Gastroesophageal sphincter (tissue), 3 donors: ENCODE data around the gene PTPRZ1.

Source experiments
- CTCF ChIP-seq, 4 experiments: fragments of 200-600 bp in 2 of 4; fragments of 450-650 bp in 2 of 4; sonication (generic) in 1 of 4; IDR thresholded peaks; one replicate each; pipeline ENCODE4 v1.5.1; 2017 to 2019; ENCODE audit warnings: antibody characterized with exemption in 4 of 4, mild to moderate bottlenecking in 2 of 4, moderate library complexity in 2 of 4
- EP300 ChIP-seq: sonication (generic); formaldehyde crosslinking; IDR thresholded peaks from one replicate; pipeline ENCODE4 v1.6.1; 2017; ENCODE audit warnings: antibody characterized with exemption, mild to moderate bottlenecking
- POLR2A ChIP-seq, 2 donors: fragments of 450-650 bp; IDR thresholded peaks; one replicate each; pipeline ENCODE4 v1.6.1; 2017; ENCODE audit warnings: antibody characterized with exemption in 2 of 2, mild to moderate bottlenecking in 2 of 2, moderate library complexity in 1 of 2
- POLR2AphosphoS5 ChIP-seq: sonication (generic); formaldehyde crosslinking; IDR thresholded peaks from one replicate; pipeline ENCODE4 v1.6.1; 2017; ENCODE audit warnings: antibody characterized with exemption

DNA sequence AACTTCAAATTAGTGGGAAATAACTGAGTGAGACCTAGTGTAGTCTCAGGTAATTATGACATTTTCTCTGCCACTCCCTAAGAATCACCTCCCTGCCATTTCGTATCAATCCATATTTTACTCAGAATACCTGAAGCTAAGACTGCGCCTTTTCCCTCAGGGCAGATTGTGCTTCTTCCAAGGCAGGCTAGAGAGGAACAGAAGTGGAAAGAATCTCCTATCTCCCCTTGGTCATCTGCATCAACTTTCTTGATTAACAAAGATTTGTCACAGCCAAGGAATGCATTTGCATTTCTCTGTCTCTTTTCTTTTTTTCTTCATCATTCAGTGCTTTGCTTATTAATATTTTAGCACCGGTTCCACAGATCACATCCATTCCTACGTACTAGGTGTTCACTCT lies 119.1 kb downstream of the PTPRZ1 start:
- no peak for TF ChIP-seq EP300
- no peak for TF ChIP-seq CTCF (IDR thresholded peaks at IDR 0.05)
- TF ChIP-seq POLR2A (IDR thresholded peaks at IDR 0.05), result no peak
- no peak for TF ChIP-seq POLR2AphosphoS5
